ENCODE results near the gene MRM1. TPM values are rescaled to one million over a fixed set of nuclear protein-coding genes. Genes with fewer than 3 reads are reported as not detected.

The MRM1 gene
- total and polyA plus RNA-seq, 2 experiments from 2014 or later: 9.5 to 10.0 TPM

DNA sequence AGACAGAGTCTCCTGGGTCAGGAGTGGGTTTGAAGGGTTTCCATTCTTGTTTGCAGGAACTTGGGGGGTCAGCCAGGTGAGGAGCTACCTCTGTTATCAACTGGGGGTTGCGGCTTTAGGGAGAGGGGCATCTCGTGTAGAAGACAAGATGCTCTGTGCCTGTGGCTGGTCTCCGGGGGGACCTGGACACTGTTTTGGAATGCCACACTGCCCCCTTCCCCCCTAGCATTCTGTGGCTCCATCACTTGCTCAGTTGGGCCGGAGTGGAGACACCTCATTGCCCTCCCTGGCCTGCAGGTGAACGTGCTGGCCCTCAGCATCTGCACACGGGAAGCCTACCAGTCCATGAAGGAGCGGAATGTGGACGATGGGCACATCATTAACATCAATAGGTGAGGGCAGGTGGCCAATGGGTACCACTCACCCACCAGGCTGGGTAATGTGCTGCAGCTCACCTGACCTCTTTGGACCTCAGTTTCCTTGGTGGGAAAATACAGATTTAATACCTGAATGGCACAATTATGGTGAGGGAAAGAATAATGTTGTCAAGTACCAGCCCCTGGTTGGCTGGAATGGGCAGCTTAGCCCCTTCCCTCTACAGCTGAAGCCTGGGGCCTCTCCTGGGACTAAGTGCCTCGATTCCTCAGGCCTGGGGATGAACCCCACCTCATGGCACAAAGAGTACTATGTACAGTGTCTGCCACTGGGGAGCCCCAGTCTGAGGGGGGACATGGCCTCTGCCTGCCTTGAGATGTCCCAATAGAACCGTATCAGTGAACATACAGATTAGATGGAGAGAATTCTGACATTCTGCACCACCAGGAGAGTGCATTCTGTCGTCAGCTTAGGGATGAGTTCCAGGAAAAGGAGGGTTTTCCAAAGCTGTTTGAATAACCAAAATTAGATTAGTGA is 3.3 kb upstream of the MRM1 start:
- no peak overlapping the region for H3K4me3 ChIP-seq
- no peaks in the 10 kb centered on the region for H3K36me3 ChIP-seq
- peaks cover 17% of the 10 kb centered on the region for H3K4me1 ChIP-seq (ENCODE audit: low read depth)
- TF ChIP-seq, protein P1, sequence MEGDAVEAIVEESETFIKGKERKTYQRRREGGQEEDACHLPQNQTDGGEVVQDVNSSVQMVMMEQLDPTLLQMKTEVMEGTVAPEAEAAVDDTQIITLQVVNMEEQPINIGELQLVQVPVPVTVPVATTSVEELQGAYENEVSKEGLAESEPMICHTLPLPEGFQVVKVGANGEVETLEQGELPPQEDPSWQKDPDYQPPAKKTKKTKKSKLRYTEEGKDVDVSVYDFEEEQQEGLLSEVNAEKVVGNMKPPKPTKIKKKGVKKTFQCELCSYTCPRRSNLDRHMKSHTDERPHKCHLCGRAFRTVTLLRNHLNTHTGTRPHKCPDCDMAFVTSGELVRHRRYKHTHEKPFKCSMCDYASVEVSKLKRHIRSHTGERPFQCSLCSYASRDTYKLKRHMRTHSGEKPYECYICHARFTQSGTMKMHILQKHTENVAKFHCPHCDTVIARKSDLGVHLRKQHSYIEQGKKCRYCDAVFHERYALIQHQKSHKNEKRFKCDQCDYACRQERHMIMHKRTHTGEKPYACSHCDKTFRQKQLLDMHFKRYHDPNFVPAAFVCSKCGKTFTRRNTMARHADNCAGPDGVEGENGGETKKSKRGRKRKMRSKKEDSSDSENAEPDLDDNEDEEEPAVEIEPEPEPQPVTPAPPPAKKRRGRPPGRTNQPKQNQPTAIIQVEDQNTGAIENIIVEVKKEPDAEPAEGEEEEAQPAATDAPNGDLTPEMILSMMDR (IDR thresholded peaks at IDR 0.05; ENCODE audit: low read depth, low read length): no peak
- H3K9me3 ChIP-seq (ENCODE audit: low read depth): no peaks in the 10 kb centered on the region
- DNase-seq (ENCODE audit: low read depth in 1 of 2, low spot score in 1 of 2): no peak
- no peaks in the 10 kb centered on the region for H3K27me3 ChIP-seq
- no peak overlapping the region for H3K27ac ChIP-seq

DNA sequence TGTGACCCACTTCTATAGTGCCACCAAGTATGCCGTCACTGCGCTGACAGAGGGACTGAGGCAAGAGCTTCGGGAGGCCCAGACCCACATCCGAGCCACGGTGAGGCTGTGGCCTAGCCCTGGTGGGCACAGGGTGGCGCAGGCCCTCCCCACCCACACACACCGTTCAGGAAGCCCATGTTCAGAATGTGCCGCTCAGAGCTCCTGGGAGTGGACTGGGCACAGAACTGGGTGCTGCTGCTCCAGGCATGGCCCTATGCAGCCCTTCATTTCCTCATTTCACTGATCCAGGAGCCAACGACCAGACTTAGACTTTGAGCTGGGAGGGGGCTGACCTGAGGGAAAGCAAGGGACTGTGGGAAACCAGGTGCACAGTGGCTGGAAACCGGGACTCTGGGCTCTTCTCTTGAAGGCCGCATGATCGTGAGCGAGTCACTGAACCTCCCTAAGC is 2.4 kb upstream of the MRM1 start:
- Histone ChIP-seq H3K36me3 (no peaks in the 10 kb centered on the region), H3K4me3 (no peak overlapping the region), H3K27ac (no peak overlapping the region), H3K27me3 (no peaks in the 10 kb centered on the region), H3K9me3 (ENCODE audit: low read depth) (no peaks in the 10 kb centered on the region), H3K4me1 (ENCODE audit: low read depth) (peaks cover 24% of the 10 kb centered on the region)
- no peak for DNase-seq (ENCODE audit: low read depth in 1 of 2, low spot score in 1 of 2)
- TF ChIP-seq, protein P1 (IDR thresholded peaks at IDR 0.05; ENCODE audit: low read depth, low read length): no peak

DNA sequence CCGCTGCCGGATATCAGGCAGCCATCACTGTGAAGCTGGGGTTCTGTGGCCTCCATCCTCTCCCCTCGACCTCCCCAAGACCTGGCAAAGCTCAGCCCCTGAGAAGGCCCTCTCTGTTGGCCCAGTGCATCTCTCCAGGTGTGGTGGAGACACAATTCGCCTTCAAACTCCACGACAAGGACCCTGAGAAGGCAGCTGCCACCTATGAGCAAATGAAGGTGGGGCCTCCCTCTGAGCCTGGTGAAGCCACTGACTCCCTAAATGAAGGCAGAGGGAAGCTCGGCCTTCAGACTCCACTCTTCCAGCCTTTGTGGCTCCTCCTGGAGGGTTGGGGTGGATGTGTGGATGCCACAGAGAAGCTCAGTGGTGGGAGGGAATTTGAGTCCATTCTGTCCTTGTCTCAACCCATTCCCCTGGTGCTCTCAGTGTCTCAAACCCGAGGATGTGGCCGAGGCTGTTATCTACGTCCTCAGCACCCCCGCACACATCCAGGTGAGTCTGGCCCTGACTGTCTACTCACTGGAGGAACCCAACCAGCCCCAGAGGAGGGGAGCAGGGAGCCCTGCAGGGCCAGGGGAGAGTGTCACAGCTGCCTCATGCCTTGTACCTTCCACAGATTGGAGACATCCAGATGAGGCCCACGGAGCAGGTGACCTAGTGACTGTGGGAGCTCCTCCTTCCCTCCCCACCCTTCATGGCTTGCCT is 1.7 kb upstream of the MRM1 start:
- no peaks in the 10 kb centered on the region for H3K36me3 ChIP-seq
- no peaks in the 10 kb centered on the region for H3K9me3 ChIP-seq (ENCODE audit: low read depth)
- H3K27ac ChIP-seq: no peak overlapping the region
- H3K4me1 ChIP-seq (ENCODE audit: low read depth): peaks cover 26% of the 10 kb centered on the region
- DNase-seq (ENCODE audit: low read depth in 1 of 2, low spot score in 1 of 2): no peak
- no peak overlapping the region for H3K4me3 ChIP-seq
- TF ChIP-seq, protein P1 (IDR thresholded peaks at IDR 0.05; ENCODE audit: low read depth, low read length): no peak
- H3K27me3 ChIP-seq: no peaks in the 10 kb centered on the region

DNA sequence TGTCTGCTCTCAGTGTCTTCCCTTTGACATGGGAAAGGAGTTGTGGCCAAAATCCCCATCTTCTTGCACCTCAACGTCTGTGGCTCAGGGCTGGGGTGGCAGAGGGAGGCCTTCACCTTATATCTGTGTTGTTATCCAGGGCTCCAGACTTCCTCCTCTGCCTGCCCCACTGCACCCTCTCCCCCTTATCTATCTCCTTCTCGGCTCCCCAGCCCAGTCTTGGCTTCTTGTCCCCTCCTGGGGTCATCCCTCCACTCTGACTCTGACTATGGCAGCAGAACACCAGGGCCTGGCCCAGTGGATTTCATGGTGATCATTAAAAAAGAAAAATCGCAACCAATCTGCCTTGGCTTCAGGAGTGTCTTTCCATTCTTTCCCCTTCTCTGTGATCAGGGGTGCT is 918 bp upstream of the MRM1 start:
- TF ChIP-seq, protein P1 (IDR thresholded peaks at IDR 0.05; ENCODE audit: low read depth, low read length): no peak
- no peak for DNase-seq (ENCODE audit: low read depth in 1 of 2, low spot score in 1 of 2)
- Histone ChIP-seq H3K27ac (no peak overlapping the region), H3K4me3 (no peak overlapping the region), H3K27me3 (no peaks in the 10 kb centered on the region), H3K36me3 (no peaks in the 10 kb centered on the region), H3K4me1 (ENCODE audit: low read depth) (peaks cover 26% of the 10 kb centered on the region), H3K9me3 (ENCODE audit: low read depth) (no peaks in the 10 kb centered on the region)

DNA sequence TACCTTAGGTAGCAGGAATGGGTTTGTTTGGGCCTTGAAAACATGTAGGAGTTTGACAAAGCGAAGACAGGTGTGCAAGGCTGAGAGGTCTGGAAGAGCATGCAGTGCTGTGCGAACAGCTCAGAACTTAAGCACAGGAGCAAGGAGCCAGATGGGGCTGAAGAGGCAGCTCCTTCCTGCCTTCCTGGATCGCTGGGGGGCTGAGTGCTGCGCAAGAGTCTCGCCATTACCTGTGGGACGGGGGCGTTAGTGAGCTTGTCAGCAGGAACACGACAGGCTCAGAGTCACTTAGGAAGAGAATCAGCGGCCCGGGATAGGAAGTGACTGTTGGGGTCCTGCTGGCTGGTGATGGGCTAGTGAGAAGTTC is 464 bp upstream of the MRM1 start:
- no peak for DNase-seq (ENCODE audit: low read depth in 1 of 2, low spot score in 1 of 2)
- Histone ChIP-seq H3K4me3 (peak overlapping the region; percentile 61), H3K27ac (peak overlapping the region; percentile 17), H3K4me1 (ENCODE audit: low read depth) (peaks cover 26% of the 10 kb centered on the region), H3K9me3 (ENCODE audit: low read depth) (no peaks in the 10 kb centered on the region), H3K36me3 (no peaks in the 10 kb centered on the region), H3K27me3 (no peaks in the 10 kb centered on the region)
- TF ChIP-seq, protein P1 (IDR thresholded peaks at IDR 0.05; ENCODE audit: low read depth, low read length): no peak
